ENCODE results near the gene ANXA11.

- TF ChIP-seq CTCF (IDR thresholded peaks at IDR 0.05) (peak in 1 of 3 experiments; percentile 6), POLR2A (IDR thresholded peaks at IDR 0.05) (peak; percentile 56)
Observed at GRCh38 chr10:80205477-80206276, at the start of gene ANXA11.

Data from testis (tissue), 2 donors.